HG03469 (cell line): Measurements from ENCODE around the gene RD3L.
"Not testable (repeated sequence)": the region's sequence is repeated elsewhere in the genome, so short reads cannot be mapped to it uniquely, and the experiment has no call there.

Experiments
- ATAC-seq: cut with Tn5 transposase; IDR thresholded peaks from one replicate; pipeline ENCODE4 v1.9.1; 2021; ENCODE audit warnings: mild to moderate bottlenecking, moderate library complexity, moderate number of reproducible peaks; ENCODE audit not compliant: unreplicated experiment

The RD3L gene

GRCh38 chr14:103941973-103942736 lies at the start of gene RD3L:
RD3L (minus strand) TSS chr14:103942529; CDS start chr14:103941695, 834 bp downstream.
- no peak for ATAC-seq

- no peak for ATAC-seq
These were observed 47.6 kb upstream of the RD3L start for GRCh38 chr14:103989964-103990363.

- no peak for ATAC-seq
These were observed 46.7 kb upstream of the RD3L start for GRCh38 chr14:103989034-103989433.

GRCh38 chr14:103984196-103984595 lies 41.9 kb upstream of the RD3L start:
- no peak for ATAC-seq

GRCh38 chr14:103980623-103981238 lies 38.4 kb upstream of the RD3L start:
- not testable (repeated sequence) for ATAC-seq

GRCh38 chr14:103974575-103974974 lies 32.2 kb upstream of the RD3L start:
- ATAC-seq = no peak

- ATAC-seq = no peak
These were observed 31.0 kb upstream of the RD3L start for GRCh38 chr14:103973354-103973753.

- ATAC-seq = no peak
These were observed 27.6 kb upstream of the RD3L start for GRCh38 chr14:103969961-103970360.

- no peak for ATAC-seq
These were observed 24.3 kb upstream of the RD3L start for GRCh38 chr14:103966631-103967030.

GRCh38 chr14:103961928-103962578 lies 19.7 kb upstream of the RD3L start:
- ATAC-seq = no peak

- no peak for ATAC-seq
These were observed 18.2 kb upstream of the RD3L start for GRCh38 chr14:103960457-103961055.

GRCh38 chr14:103949131-103949790 lies 6.9 kb upstream of the RD3L start:
- no peak for ATAC-seq

- no peak for ATAC-seq
These were observed 6.1 kb upstream of the RD3L start for GRCh38 chr14:103948442-103948841.

- no peak for ATAC-seq
These were observed 4.6 kb upstream of the RD3L start for GRCh38 chr14:103946975-103947374.

GRCh38 chr14:103943673-103944072 lies 1.3 kb upstream of the RD3L start:
- ATAC-seq = no peak

GRCh38 chr14:103941462-103941861 lies 867 bp downstream of the RD3L start:
- no peak for ATAC-seq

- no peak for ATAC-seq
These were observed 7.2 kb downstream of the RD3L start for GRCh38 chr14:103935102-103935501.

GRCh38 chr14:103932791-103933490 lies 9.4 kb downstream of the RD3L start:
- ATAC-seq = no peak

GRCh38 chr14:103931422-103931821 lies 10.9 kb downstream of the RD3L start:
- ATAC-seq = no peak

- no peak for ATAC-seq
These were observed 12.2 kb downstream of the RD3L start for GRCh38 chr14:103930051-103930604.
